Stromal cell of bone marrow (primary cell): Measurements from ENCODE around the gene LTB4R2.

ENCODE experiments used
- DNase-seq: peaks from one replicate; pipeline ENCODE4 v3.0.0-alpha.2; 2012; ENCODE audit warnings: low read depth

LTB4R2 gene

GRCh38 chr14:24277606-24278321 lies 32.2 kb upstream of the LTB4R2 start:
- no peak for DNase-seq

- DNase-seq, result no peak
Measured at GRCh38 chr14:24278424-24278823, 31.5 kb upstream of the LTB4R2 start.

GRCh38 chr14:24279301-24280186 lies 30.4 kb upstream of the LTB4R2 start:
- DNase-seq, result no peak

- DNase-seq, result peak; percentile 54
Measured at GRCh38 chr14:24280797-24281460, 29.0 kb upstream of the LTB4R2 start.

- DNase-seq, result no peak
Measured at GRCh38 chr14:24281636-24282035, 28.3 kb upstream of the LTB4R2 start.

- DNase-seq, result no peak
Measured at GRCh38 chr14:24282736-24283135, 27.2 kb upstream of the LTB4R2 start.

GRCh38 chr14:24283796-24284460 lies 26.0 kb upstream of the LTB4R2 start:
- no peak for DNase-seq

- DNase-seq, result no peak
Measured at GRCh38 chr14:24284501-24285035, 25.4 kb upstream of the LTB4R2 start.

- DNase-seq, result no peak
Measured at GRCh38 chr14:24285351-24285750, 24.6 kb upstream of the LTB4R2 start.

- DNase-seq, result no peak
Measured at GRCh38 chr14:24286996-24287395, 22.9 kb upstream of the LTB4R2 start.

- DNase-seq, result no peak
Measured at GRCh38 chr14:24289649-24290280, 20.2 kb upstream of the LTB4R2 start.

- DNase-seq, result no peak
Measured at GRCh38 chr14:24290746-24291145, 19.2 kb upstream of the LTB4R2 start.

GRCh38 chr14:24291446-24292117 lies 18.4 kb upstream of the LTB4R2 start:
- DNase-seq, result no peak

GRCh38 chr14:24292118-24292807 lies 17.7 kb upstream of the LTB4R2 start:
- DNase-seq, result no peak

GRCh38 chr14:24293525-24293924 lies 16.4 kb upstream of the LTB4R2 start:
- no peak for DNase-seq

- DNase-seq, result peak; percentile 85
Measured at GRCh38 chr14:24296341-24297157, 13.4 kb upstream of the LTB4R2 start.

- DNase-seq, result no peak
Measured at GRCh38 chr14:24297190-24297964, 12.6 kb upstream of the LTB4R2 start.

GRCh38 chr14:24298892-24299254 lies 11.1 kb upstream of the LTB4R2 start:
- DNase-seq, result peak; percentile 50
